HG03460 (cell line): ENCODE measurements around the gene APCDD1L.
"Not testable (repeated sequence)": the region's sequence is repeated elsewhere in the genome, so short reads cannot be mapped to it uniquely, and the experiment has no call there.

Experiments
- ATAC-seq: cut with Tn5 transposase; IDR thresholded peaks from one replicate; pipeline ENCODE4 v1.9.1; 2021; ENCODE audit not compliant: unreplicated experiment

APCDD1L gene

DNA sequence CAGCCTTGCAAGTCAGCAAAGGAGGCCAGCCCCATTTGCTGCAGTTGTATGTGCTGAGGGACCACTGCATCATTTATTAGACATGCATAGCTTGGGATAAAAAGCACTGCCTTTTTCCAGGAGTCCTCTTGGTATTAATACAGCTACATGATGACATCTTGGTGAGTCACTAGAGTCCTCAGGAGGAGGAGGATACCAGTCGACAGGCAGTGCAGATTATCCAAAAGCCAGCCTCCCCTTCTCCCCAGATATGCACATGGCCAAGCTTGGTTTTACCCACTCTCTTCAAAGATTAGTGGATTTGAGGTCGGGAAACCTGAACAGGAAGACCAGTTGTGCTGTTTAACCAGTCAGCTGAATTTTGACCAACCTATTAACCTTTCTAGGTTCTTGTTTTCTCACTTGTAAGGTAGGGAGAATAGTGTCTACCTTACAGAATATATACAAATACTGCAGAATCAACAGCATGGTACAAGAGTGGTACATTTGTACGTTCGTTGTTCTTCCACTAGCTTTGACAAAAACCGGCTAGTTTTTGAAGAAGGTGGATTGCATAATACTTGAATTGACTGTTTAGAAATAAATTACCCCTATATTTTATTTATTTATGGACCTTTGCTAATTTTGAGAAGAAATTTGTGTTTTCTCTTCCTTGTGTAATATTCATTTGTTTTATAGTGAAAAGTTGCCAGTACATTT, 94.3 kb downstream of the APCDD1L start:
- no peak for ATAC-seq

DNA sequence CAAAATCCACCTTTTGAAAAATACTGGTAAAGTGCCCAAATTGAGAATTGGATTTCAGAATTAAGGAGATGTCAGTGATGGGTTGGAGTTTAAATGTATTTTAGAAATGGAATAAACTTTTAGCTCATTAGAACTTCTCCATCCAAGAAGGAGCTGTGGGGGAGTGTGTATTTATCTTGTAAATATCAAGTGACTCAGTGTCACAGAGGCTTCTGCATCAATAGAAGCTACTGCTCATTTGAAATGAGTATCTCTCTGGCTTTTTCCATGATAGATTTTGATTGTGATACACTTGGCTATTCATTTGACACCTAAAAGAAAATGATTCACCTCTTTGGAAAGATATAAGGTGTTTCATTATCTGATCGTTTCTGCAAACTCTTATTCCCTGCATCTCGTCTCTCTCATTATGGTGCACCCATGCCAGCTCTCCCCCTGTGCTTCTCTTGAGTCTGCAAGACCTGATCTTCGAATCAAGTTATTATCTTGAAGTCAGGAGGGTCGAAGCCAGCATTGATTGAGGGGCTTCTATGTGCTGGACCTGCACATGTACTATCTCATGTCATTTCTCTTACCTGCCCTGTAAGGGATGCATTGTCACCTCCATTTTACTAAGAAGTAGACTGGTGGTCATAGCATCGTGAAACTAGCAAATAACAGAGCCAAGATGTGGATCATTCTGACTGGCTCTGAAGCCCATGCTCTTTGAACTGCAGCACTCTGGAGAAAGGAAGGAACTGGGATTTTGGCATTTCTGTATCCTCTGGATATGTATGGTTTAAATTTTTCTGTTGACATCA, 96.0 kb downstream of the APCDD1L start:
- no peak for ATAC-seq

DNA sequence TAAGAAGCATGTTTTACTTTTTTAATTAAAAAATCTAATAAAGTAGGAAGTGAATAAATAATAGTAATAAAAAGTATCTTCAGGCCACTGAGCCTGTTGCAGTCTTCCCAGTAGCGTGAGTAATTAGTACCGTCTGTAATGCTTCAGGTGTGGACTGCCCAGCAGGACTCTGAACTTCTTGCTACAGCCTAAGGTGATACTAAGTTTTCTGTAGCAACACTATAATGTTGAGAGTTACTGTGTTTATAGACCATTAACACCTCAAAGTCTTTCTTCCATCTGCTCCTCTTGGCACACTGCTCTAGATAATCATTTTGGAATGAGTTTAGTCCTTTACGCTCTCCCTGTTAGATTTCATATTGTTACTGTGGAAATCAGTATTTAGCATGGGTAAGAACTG, 97.8 kb downstream of the APCDD1L start:
- no peak for ATAC-seq

DNA sequence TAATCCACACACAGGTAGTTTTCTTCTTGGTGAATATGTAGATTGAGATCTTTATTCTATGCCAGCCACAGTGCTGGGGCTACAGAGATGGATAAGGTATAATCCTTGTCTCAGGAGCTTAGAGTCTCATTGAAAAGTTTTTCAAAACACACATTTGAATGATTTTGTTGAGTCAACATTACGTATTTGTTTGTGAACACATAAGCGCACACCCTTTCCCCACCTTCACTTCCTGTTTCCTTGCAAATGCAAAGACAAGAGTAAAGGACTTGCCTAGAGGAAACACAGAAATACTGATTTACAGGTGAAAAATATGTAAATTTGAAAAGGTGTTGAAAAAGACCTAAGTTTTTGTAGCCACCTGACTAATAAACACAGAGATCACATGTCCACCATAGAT, 98.4 kb downstream of the APCDD1L start:
- no peak for ATAC-seq

DNA sequence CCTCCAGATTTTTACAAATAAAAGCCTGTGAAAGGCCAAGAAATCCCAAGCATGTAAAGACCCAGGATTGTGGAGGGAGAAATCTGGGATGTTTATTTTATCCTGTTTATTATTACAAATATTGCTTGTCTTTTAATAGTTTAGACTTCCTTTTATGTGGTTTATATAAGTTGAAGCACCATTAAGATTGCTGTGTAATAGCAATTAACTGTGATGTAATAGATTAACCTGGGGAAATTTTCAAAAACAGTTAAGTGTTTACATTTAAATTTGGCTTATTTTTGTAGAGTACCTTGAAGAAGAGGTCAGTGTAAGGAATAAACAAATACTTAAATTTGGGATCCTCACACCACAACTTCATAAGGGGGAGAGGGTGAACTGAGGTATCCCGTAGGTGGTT, 99.1 kb downstream of the APCDD1L start:
- no peak for ATAC-seq

DNA sequence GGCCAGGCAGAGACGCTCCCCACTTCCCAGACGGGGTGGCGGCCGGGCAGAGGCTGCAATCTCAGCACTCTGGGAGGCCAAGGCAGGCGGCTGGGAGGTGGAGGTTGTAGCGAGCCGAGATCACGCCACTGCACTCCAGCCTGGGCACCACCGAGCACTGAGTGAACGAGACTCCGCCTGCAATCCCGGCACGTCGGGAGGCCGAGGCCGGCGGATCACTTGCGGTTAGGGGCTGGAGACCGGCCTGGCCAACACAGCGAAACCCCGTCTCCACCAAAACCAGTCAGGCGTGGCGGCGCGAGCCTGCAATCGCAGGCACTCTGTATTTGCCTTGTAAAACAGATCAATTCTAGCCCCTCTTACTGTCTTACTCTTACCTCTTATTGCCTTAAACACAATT, 100.4 kb downstream of the APCDD1L start:
- not testable (repeated sequence) for ATAC-seq

DNA sequence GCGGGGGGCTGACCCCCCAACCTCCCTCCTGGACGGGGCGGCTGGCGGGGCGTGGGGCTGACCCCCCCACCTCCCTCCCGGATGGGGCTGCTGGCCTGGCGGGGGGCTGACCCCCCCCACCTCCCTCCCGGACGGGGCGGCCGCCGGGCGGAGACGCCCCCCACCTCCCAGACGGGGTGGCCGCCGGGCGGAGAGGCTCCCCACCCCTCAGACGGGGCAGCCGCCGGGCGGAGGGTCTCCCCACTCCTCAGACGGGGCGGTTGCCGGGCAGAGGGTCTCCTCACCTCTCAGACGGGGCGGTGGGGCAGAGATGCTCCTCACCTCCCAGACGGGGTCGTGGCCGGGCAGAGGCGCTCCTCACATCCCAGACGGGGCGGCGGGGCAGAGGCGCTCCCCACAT, 101.0 kb downstream of the APCDD1L start:
- ATAC-seq, result not testable (repeated sequence)
